Upper lobe of left lung (tissue), 6 donors: ENCODE measurements around the gene AFAP1L1. TPM values are rescaled to one million over a fixed set of nuclear protein-coding genes. Genes with fewer than 3 reads are reported as not detected.
"Not testable (repeated sequence)": the region's sequence is repeated elsewhere in the genome, so short reads cannot be mapped to it uniquely, and the experiment has no call there.

Experiments used
- ATAC-seq, 2 donors: fragments of 200-7000 bp; cut with Tn5 transposase; one replicate each; pipeline ENCODE4 v1.9.1; 2022; ENCODE audit warnings: mild to moderate bottlenecking in 2 of 2, moderate library complexity in 2 of 2; ENCODE audit not compliant: low FRiP score in 2 of 2
- DNase-seq, 2 donors: peaks; one replicate each; pipeline ENCODE4 v3.0.0-alpha.2; 2019 to 2020
- H3K27ac ChIP-seq, 4 donors: fragments of 200-600 bp; sonication (generic); one replicate each; pipeline ENCODE4 v1.5.1; 2016 to 2019
- H3K27me3 ChIP-seq, 4 donors: fragments of 200-600 bp; sonication (generic); one replicate each; pipeline ENCODE4 v1.5.1; 2017 to 2019
- H3K36me3 ChIP-seq, 4 donors: fragments of 200-600 bp; sonication (generic); one replicate each; pipeline ENCODE4 v1.5.1; 2016 to 2019
- H3K4me1 ChIP-seq, 4 donors: fragments of 200-600 bp; sonication (generic); one replicate each; pipeline ENCODE4 v1.5.1; 2018 to 2019
- H3K4me3 ChIP-seq, 4 donors: fragments of 200-600 bp; sonication (generic); one replicate each; pipeline ENCODE4 v1.5.1; 2017 to 2019; ENCODE audit warnings: mild to moderate bottlenecking in 2 of 4, moderate library complexity in 1 of 4
- H3K9me3 ChIP-seq, 4 donors: fragments of 200-600 bp; sonication (generic); one replicate each; pipeline ENCODE4 v1.5.1; 2018 to 2019
- CTCF ChIP-seq, 6 experiments: fragments of 450-650 bp in 4 of 6; fragments of 200-600 bp in 2 of 6; sonication (generic) in 2 of 6; IDR thresholded peaks; one replicate each; pipeline ENCODE4 v1.5.1; 2016 to 2019; ENCODE audit warnings: antibody characterized with exemption in 6 of 6
- EP300 ChIP-seq, 4 donors: sonication (generic); formaldehyde crosslinking; IDR thresholded peaks; one replicate each; pipeline ENCODE4 v1.5.1; 2017; ENCODE audit warnings: antibody characterized with exemption in 4 of 4, control low read depth in 2 of 4
- POLR2A ChIP-seq, 4 donors: fragments of 450-650 bp; IDR thresholded peaks; one replicate each; pipeline ENCODE4 v1.5.1; 2016 to 2017; ENCODE audit warnings: antibody characterized with exemption in 4 of 4, mild to moderate bottlenecking in 2 of 4
- POLR2AphosphoS5 ChIP-seq, 2 donors: sonication (generic); formaldehyde crosslinking; IDR thresholded peaks; one replicate each; pipeline ENCODE4 v1.5.1; 2017; ENCODE audit warnings: antibody characterized with exemption in 2 of 2
- WGBS, 2 donors: methylation state at CpG; one replicate each; pipeline ENCODE4 v1.1.5; 2017 to 2018; 5-methylcytosine and 5-hydroxymethylcytosine counted together
- total RNA-seq, 6 donors: library from RNA; depleted of rRNA in 4 of 6; stranded (reverse); fragments of >200 nt in 4 of 6; gene quantifications; one replicate each; pipeline versions ENCODE4 v1.1.0 to v1.2.1, GENCODE V29; 2016 to 2021
- donor health status: DM: no; HTN: no; CAD: no; lungs with moderate emphysema.
- donor health status: DM: no; HTN: yes; CAD: no; lungs with severe emphysema.

Gene AFAP1L1
- total RNA-seq, 6 donors from 2014 or later, result 15.1 to 40.8 (median 26.5) TPM

GRCh38 chr5:149265068-149265465 lies 6.6 kb upstream of the AFAP1L1 start:
- no peaks in the 10 kb centered on the region for H3K36me3 ChIP-seq
- H3K4me3 ChIP-seq, result no peak overlapping the region
- no peak for DNase-seq
- H3K9me3 ChIP-seq, result peaks cover 0 to 12% (median 5%) of the 10 kb centered on the region in 4 donors
- no peak for TF ChIP-seq POLR2A (IDR thresholded peaks at IDR 0.05)
- no peak overlapping the region for H3K27ac ChIP-seq
- H3K27me3 ChIP-seq, result no peaks in the 10 kb centered on the region
- WGBS, 2 donors, result 88 to 95% methylated on average over 7 of the region's 7 CpGs
- H3K4me1 ChIP-seq, result no peaks in the 10 kb centered on the region
- no peak for ATAC-seq

GRCh38 chr5:149265597-149265996 lies 6.1 kb upstream of the AFAP1L1 start:
- Histone ChIP-seq H3K27ac (no peak overlapping the region), H3K27me3 (no peaks in the 10 kb centered on the region), H3K4me3 (no peak overlapping the region), H3K9me3 (peaks cover 0 to 12% (median 5%) of the 10 kb centered on the region in 4 donors), H3K36me3 (no peaks in the 10 kb centered on the region), H3K4me1 (no peaks in the 10 kb centered on the region)
- no peak for TF ChIP-seq POLR2A (IDR thresholded peaks at IDR 0.05)
- peak; percentile 10 to 53 (median 31) for TF ChIP-seq CTCF (IDR thresholded peaks at IDR 0.05)
- ATAC-seq (peak in 1 of 2 donors; percentile 37), DNase-seq (no peak)
- 16 to 30% methylated on average over 4 of the region's 4 CpGs for WGBS, 2 donors

GRCh38 chr5:149267241-149267973 lies 4.3 kb upstream of the AFAP1L1 start:
- TF ChIP-seq EP300 (IDR thresholded peaks at IDR 0.05) (no peak), CTCF (IDR thresholded peaks at IDR 0.05) (no peak), POLR2AphosphoS5 (IDR thresholded peaks at IDR 0.05) (no peak), POLR2A (IDR thresholded peaks at IDR 0.05) (no peak)
- Histone ChIP-seq H3K36me3 (no peaks in the 10 kb centered on the region), H3K4me1 (peaks cover 6 to 11% (median 6%) of the 10 kb centered on the region in 4 donors), H3K9me3 (peaks cover 0 to 12% (median 5%) of the 10 kb centered on the region in 4 donors), H3K27me3 (peaks cover 0 to 5% (median 0%) of the 10 kb centered on the region in 4 donors), H3K4me3 (no peak overlapping the region), H3K27ac (no peak overlapping the region)
- WGBS, 2 donors, result 87 to 93% methylated on average over 9 of the region's 9 CpGs
- DNase-seq (no peak), ATAC-seq (no peak)

GRCh38 chr5:149268928-149269557 lies 2.6 kb upstream of the AFAP1L1 start:
- H3K4me3 ChIP-seq, result no peak overlapping the region
- DNase-seq, result no peak
- peaks cover 0 to 5% (median 0%) of the 10 kb centered on the region in 4 donors for H3K27me3 ChIP-seq
- H3K27ac ChIP-seq, result no peak overlapping the region
- H3K9me3 ChIP-seq, result peaks cover 0 to 12% (median 5%) of the 10 kb centered on the region in 4 donors
- peak in 1 of 2 donors; percentile 60 for ATAC-seq
- 68 to 74% methylated on average over 6 of the region's 6 CpGs for WGBS, 2 donors
- TF ChIP-seq POLR2AphosphoS5 (IDR thresholded peaks at IDR 0.05) (no peak), CTCF (IDR thresholded peaks at IDR 0.05) (peak; percentile 66 to 84 (median 80))
- no peaks in the 10 kb centered on the region for H3K36me3 ChIP-seq
- H3K4me1 ChIP-seq, result peaks cover 6 to 19% (median 11%) of the 10 kb centered on the region in 4 donors

- no peak for DNase-seq
- Histone ChIP-seq H3K4me1 (peaks cover 6 to 22% (median 11%) of the 10 kb centered on the region in 4 donors), H3K4me3 (peak overlapping the region; percentile 61 to 74 (median 68)), H3K27me3 (peaks cover 0 to 5% (median 0%) of the 10 kb centered on the region in 4 donors), H3K36me3 (no peaks in the 10 kb centered on the region), H3K27ac (peak overlapping the region; percentile 84 to 89 (median 89)), H3K9me3 (peaks cover 0 to 12% (median 5%) of the 10 kb centered on the region in 4 donors)
- 5 to 9% methylated on average over 25 to 40 of the region's 40 CpGs for WGBS, 2 donors
- TF ChIP-seq POLR2AphosphoS5 (IDR thresholded peaks at IDR 0.05) (peak in 1 of 2 donors; percentile 25), CTCF (IDR thresholded peaks at IDR 0.05) (no peak), EP300 (IDR thresholded peaks at IDR 0.05) (no peak), POLR2A (IDR thresholded peaks at IDR 0.05) (no peak)
- no peak for ATAC-seq
These were observed 404 bp upstream of the AFAP1L1 start for GRCh38 chr5:149271195-149271715.

- H3K27ac ChIP-seq, result peak overlapping the region; percentile 84 to 89 (median 89)
- WGBS, 2 donors, result 52 to 61% methylated on average over 15 to 16 of the region's 16 CpGs
- DNase-seq, result peak in 1 of 2 donors; percentile 67
These were observed 1.1 kb downstream of the AFAP1L1 start for GRCh38 chr5:149272781-149273180.

More at GRCh38 chr5:149272781-149273180, 1.1 kb downstream of the AFAP1L1 start:
- Histone ChIP-seq H3K4me3 (peak overlapping the region in 3 of 4 donors; percentile 62 to 74 (median 73)), H3K4me1 (peaks cover 6 to 29% (median 17%) of the 10 kb centered on the region in 4 donors), H3K9me3 (peaks cover 0 to 12% (median 5%) of the 10 kb centered on the region in 4 donors)
- H3K36me3 ChIP-seq, ATAC-seq, H3K27me3 ChIP-seq: not testable (repeated sequence)
